ENCODE results near the gene OXER1. TPM values are rescaled to one million over a fixed set of nuclear protein-coding genes. Genes with fewer than 3 reads are reported as not detected.

Gene OXER1
- total and polyA plus RNA-seq, 2 of the 13 experiments (the other 11 are each of a cell fraction or from before 2014, with no cell fraction given) = 8.0 to 9.0 TPM

DNA sequence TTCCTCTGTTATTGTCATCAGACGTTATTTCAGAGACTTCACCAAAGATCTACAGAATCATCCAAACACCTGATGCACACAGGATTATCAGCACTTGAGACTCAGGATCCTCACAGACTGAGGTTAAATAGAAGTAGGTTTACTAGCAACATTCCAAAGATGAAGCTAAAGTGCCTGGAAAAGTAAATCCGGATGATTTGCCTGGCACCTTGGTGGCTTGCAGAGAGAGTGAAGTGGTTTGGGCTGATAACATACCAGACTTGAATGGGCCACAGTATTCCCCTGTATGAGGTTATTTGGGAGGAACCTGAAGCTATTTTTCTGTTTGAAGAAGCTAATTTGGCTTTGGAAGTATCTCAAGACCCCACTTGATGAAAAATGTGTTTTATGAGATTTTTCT, 51.0 kb downstream of the OXER1 start:
- H3K4me2 ChIP-seq (ENCODE audit: low read depth, low read length) = no peak overlapping the region
- no peak overlapping the region for H3K27ac ChIP-seq (ENCODE audit: extremely low read length, insufficient read depth, low read length)
- ATAC-seq (no peak), FAIRE-seq (no peak), DNase-seq (ENCODE audit: low spot score) (no peak)
- ChIA-PET CTCF (ENCODE audit: low intra/inter-chr PET ratio, low total read pairs) (no interaction called here), POLR2A (no interaction called here)
- no TSS peak for BruUV-seq (replicated peaks)
- no peaks in the 10 kb centered on the region for H3K79me2 ChIP-seq (ENCODE audit: insufficient read depth, low read length)
- intact Hi-C loops (cut with micrococcal nuclease; ENCODE audit: unreplicated experiment) = no loop called here
- H3K36me3 ChIP-seq (replicated peaks in 1 of 2; ENCODE audit: control insufficient read depth in 1 of 2, insufficient read depth in 2 of 2, low read length in 2 of 2) = peaks cover 8 to 21% of the 10 kb centered on the region in 2 experiments
- H3K4me1 ChIP-seq (ENCODE audit: insufficient read depth, low read length) = no peaks in the 10 kb centered on the region
- 97% methylated on average over 2 of the region's 2 CpGs for WGBS (ENCODE audit: low lambda C conversion rate)
- no peak overlapping the region for H2AFZ ChIP-seq (ENCODE audit: low read length)
- no peaks in the 10 kb centered on the region for H4K20me1 ChIP-seq (ENCODE audit: insufficient read depth, low read length)
- no peak overlapping the region for H3K4me3 ChIP-seq (replicated peaks in 1 of 3; ENCODE audit: insufficient read depth in 1 of 3, low read depth in 2 of 3, low read length in 3 of 3)
- no peaks in the 10 kb centered on the region for H3K27me3 ChIP-seq (ENCODE audit: control insufficient read depth in 1 of 2, insufficient read depth in 2 of 2, low read length in 2 of 2)
- in situ Hi-C loops (cut with HindIII; ENCODE audit: extremely low pct_ligation_motif_present, low pct_unique_long_range_greater_than_20kb) = no loop called here
- no peak overlapping the region for H3K9ac ChIP-seq (ENCODE audit: insufficient read depth, low read depth, low read length)
- TF ChIP-seq, protein P1, sequence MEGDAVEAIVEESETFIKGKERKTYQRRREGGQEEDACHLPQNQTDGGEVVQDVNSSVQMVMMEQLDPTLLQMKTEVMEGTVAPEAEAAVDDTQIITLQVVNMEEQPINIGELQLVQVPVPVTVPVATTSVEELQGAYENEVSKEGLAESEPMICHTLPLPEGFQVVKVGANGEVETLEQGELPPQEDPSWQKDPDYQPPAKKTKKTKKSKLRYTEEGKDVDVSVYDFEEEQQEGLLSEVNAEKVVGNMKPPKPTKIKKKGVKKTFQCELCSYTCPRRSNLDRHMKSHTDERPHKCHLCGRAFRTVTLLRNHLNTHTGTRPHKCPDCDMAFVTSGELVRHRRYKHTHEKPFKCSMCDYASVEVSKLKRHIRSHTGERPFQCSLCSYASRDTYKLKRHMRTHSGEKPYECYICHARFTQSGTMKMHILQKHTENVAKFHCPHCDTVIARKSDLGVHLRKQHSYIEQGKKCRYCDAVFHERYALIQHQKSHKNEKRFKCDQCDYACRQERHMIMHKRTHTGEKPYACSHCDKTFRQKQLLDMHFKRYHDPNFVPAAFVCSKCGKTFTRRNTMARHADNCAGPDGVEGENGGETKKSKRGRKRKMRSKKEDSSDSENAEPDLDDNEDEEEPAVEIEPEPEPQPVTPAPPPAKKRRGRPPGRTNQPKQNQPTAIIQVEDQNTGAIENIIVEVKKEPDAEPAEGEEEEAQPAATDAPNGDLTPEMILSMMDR (CRISPR knock-in tag; IDR thresholded peaks at IDR 0.05) = no peak
- no peak for TF ChIP-seq ZMAT5 (CRISPR knock-in tag; IDR thresholded peaks at IDR 0.05; ENCODE audit: borderline replicate concordance, low read depth)
- TF ChIP-seq ZNF562 (CRISPR knock-in tag; IDR thresholded peaks at IDR 0.05; ENCODE audit: borderline replicate concordance) = no peak
- TF ChIP-seq MTF1 (CRISPR knock-in tag; IDR thresholded peaks at IDR 0.05) = no peak
- TF ChIP-seq ZNF713 (CRISPR knock-in tag; IDR thresholded peaks at IDR 0.05) = no peak
- no peak for TF ChIP-seq ZNF790 (CRISPR knock-in tag; IDR thresholded peaks at IDR 0.05; ENCODE audit: borderline replicate concordance)
- no peaks in the 10 kb centered on the region for H3K9me3 ChIP-seq (ENCODE audit: low read length)

Small RNAs within 50 kb of the gene (small RNA-seq; reads per million reads assigned to genes)
- gene RNU6-137P (ENCODE audit: insufficient read depth in 2 of 3, insufficient read length in 3 of 3, low read depth in 2 of 3, low replicate concordance in 1 of 3) = 0 reads per million in 3 experiments

Other genes with a start within 250 kb of the OXER1 start
- 48.8 and 57.6 TPM in 2 replicates for gene MTA3, start 195.5 kb downstream of the OXER1 start, total RNA-seq (2016; rRNA removed; fragmentation: Illumina TruSeq; extraction: Trizol)
- 63.9 and 77.8 TPM in 2 replicates for gene MTA3, start 195.5 kb downstream of the OXER1 start, polyA plus RNA-seq (2011; rRNA removed)
- 34.1 and 42.7 TPM in 2 replicates for gene HAAO, start 28.4 kb upstream of the OXER1 start, total RNA-seq (2016; rRNA removed; fragmentation: Illumina TruSeq; extraction: Trizol)
- gene HAAO, start 28.4 kb upstream of the OXER1 start, polyA plus RNA-seq (2011; rRNA removed) = 35.2 and 36.1 TPM in 2 replicates